SU-DHL-6 (cell line): ENCODE data around the gene SRBD1.

ENCODE experiments used
- H2AFZ ChIP-seq: fragments of 200-600 bp; sonication (generic); 2 replicates; pipeline ENCODE4 v1.6.1; 2014; ENCODE audit warnings: low read depth, mild to moderate bottlenecking, moderate library complexity, mixed read lengths, antibody characterized with exemption, low read length; ENCODE audit not compliant: severe bottlenecking
- H3F3A ChIP-seq: fragments of 200-600 bp; shearing (Covaris generic); 2 replicates; pipeline ENCODE4 v1.6.0; 2016; ENCODE audit warnings: antibody characterized with exemption, mild to moderate bottlenecking; ENCODE audit not compliant: insufficient read depth
- H3K27ac ChIP-seq: fragments of 200-600 bp; sonication (generic); 2 replicates; pipeline ENCODE4 v1.5.1; 2016; ENCODE audit warnings: low read depth, mild to moderate bottlenecking, low read length, moderate library complexity, mixed read lengths
- H3K27me3 ChIP-seq: fragments of 200-600 bp; sonication (generic), shearing (Covaris generic); 2 replicates; pipeline ENCODE4 v1.6.0; 2014; ENCODE audit warnings: mild to moderate bottlenecking, low read length
- H3K36me3 ChIP-seq: fragments of 200-600 bp; sonication (generic); 2 replicates; pipeline ENCODE4 v1.6.1; 2014; ENCODE audit warnings: mild to moderate bottlenecking, low read length, mixed read lengths
- H3K4me2 ChIP-seq: fragments of 300-600, 200-600 bp; shearing (Covaris generic), sonication (generic); 2 replicates; pipeline ENCODE4 v1.6.0; 2014; ENCODE audit warnings: low read length, low read depth, mild to moderate bottlenecking; ENCODE audit not compliant: poor library complexity, severe bottlenecking
- H3K4me3 ChIP-seq: fragments of 200-600 bp; sonication (generic); 2 replicates; pipeline ENCODE4 v1.5.1; 2014; ENCODE audit warnings: antibody characterized with exemption, low read length, mild to moderate bottlenecking, mixed read lengths; ENCODE audit not compliant: insufficient read depth, poor library complexity, severe bottlenecking
- H3K79me2 ChIP-seq: fragments of 200-600 bp; sonication (generic); 2 replicates; pipeline ENCODE4 v1.6.1; 2014; ENCODE audit warnings: mild to moderate bottlenecking, low read length, moderate library complexity; ENCODE audit not compliant: insufficient read depth
- H3K9ac ChIP-seq: fragments of 200-600 bp; sonication (generic); 2 replicates; pipeline ENCODE4 v1.7.0; 2014; ENCODE audit warnings: mild to moderate bottlenecking, low read length
- H3K9me2 ChIP-seq: fragments of 200-600 bp; sonication (generic); replicated peaks from 2 replicates; pipeline ENCODE4 v1.6.1; 2014; ENCODE audit warnings: low read length; ENCODE audit not compliant: insufficient read depth
- H3K9me3 ChIP-seq: fragments of 200-600 bp; sonication (generic); 2 replicates; pipeline ENCODE4 v1.6.1; 2014; ENCODE audit warnings: low read length, mixed read lengths; ENCODE audit not compliant: insufficient read depth
- H4K20me1 ChIP-seq: fragments of 200-600 bp; sonication (generic); 2 replicates; pipeline ENCODE4 v1.6.1; 2014; ENCODE audit warnings: low read depth, mild to moderate bottlenecking, antibody characterized with exemption, low read length, moderate library complexity, mixed read lengths
- EZH2phosphoT487 ChIP-seq: fragments of 200-600 bp; sonication (generic), shearing (Covaris generic); conservative IDR thresholded peaks from 2 replicates; pipeline ENCODE4 v1.6.1; 2018; ENCODE audit warnings: mild to moderate bottlenecking, antibody characterized with exemption, low read length, moderate library complexity, mixed read lengths
- TF ChIP-seq, protein P1 (sequence below): fragments of 200-600 bp; sonication (generic); IDR thresholded peaks from one replicate; pipeline ENCODE4 v1.5.1; 2017; ENCODE audit warnings: antibody characterized with exemption, mild to moderate bottlenecking, low read length, moderate library complexity; ENCODE audit not compliant: insufficient read depth, poor library complexity, severe bottlenecking

Gene SRBD1, protein sequence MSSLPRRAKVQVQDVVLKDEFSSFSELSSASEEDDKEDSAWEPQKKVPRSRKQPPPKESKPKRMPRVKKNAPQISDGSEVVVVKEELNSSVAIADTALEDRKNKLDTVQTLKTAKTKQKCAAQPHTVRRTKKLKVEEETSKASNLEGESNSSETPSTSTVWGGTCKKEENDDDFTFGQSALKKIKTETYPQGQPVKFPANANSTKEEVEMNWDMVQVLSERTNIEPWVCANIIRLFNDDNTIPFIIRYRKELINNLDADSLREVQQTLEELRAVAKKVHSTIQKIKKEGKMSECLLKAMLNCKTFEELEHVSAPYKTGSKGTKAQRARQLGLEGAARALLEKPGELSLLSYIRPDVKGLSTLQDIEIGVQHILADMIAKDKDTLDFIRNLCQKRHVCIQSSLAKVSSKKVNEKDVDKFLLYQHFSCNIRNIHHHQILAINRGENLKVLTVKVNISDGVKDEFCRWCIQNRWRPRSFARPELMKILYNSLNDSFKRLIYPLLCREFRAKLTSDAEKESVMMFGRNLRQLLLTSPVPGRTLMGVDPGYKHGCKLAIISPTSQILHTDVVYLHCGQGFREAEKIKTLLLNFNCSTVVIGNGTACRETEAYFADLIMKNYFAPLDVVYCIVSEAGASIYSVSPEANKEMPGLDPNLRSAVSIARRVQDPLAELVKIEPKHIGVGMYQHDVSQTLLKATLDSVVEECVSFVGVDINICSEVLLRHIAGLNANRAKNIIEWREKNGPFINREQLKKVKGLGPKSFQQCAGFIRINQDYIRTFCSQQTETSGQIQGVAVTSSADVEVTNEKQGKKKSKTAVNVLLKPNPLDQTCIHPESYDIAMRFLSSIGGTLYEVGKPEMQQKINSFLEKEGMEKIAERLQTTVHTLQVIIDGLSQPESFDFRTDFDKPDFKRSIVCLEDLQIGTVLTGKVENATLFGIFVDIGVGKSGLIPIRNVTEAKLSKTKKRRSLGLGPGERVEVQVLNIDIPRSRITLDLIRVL

DNA sequence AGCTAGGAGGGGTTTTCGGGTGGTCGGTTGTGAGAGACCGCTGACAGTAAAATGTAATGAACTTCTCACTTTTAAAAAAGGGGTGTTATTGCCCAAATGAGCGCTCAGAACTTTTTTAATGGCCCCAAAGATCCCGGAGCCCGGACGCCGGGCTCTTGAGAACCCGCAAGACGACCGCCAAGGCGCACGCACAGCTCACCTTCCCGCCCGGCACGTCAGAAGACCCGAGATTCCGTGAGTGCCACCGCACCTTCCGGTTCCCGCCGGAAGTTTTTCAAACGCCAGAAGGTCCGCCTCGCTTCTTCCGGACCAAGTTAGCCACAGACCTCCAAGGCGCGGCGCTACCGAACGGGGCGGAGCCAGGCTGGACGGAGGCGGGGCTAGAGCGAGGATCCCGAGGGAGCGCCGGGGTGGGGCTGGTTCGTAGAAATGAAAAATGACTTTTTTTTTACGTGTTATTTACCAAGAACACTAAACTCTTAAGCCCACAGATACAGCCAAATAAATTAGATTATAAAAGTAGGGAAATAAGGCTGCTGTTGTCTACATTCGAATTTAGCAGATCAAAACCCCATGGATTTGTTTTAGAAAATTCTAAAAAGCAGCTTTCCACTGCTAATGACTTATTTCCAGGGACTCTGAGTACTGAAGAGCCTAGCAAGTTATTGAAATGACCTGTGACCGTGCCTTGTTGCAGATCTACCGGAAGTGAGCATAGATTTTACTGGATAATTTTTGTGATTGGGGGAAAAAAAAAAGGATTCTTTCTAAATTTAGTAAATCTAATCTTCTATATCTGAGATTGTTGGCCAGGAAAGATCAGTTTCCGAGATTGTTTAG is at the start of gene SRBD1:
SRBD1 (minus strand) TSS at position 248 of the 840 bp plus-strand sequence. CDS start 5,826 bp downstream, outside the sequence.
- H3K9me2 ChIP-seq, result no peaks in the 10 kb centered on the region

DNA sequence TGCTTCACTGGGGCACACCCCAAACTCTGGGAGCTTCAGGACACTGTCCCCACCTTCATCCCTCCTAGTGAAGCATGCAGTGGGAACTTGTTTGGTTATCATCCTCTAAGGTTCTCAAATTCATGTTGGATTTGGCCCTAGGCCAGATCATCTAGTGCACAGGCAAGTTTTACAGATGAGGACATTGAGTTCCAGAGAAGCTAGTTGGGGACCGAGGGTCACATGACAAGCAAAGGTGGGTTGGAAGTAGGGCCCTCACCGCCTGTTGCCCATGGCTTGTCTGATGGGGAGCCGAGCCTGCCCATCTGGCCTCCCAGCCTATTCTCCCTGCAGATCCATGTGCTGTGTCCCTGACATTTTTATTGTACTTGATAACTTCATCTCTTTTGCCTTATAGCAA is 43.2 kb upstream of the SRBD1 start:
- no peak overlapping the region for H3K27ac ChIP-seq
- no peaks in the 10 kb centered on the region for H3K9me3 ChIP-seq
- no peak overlapping the region for H3K9ac ChIP-seq
- no peaks in the 10 kb centered on the region for H4K20me1 ChIP-seq
- peaks cover 3% of the 10 kb centered on the region; the same call in 1 of the 2 replicates for H3F3A ChIP-seq
- H3K79me2 ChIP-seq, result no peaks in the 10 kb centered on the region
- no peaks in the 10 kb centered on the region for H3K36me3 ChIP-seq
- peaks cover 2% of the 10 kb centered on the region; the same call in 1 of the 2 replicates for H3K27me3 ChIP-seq
- no peak overlapping the region for H3K4me2 ChIP-seq
- TF ChIP-seq, protein P1, sequence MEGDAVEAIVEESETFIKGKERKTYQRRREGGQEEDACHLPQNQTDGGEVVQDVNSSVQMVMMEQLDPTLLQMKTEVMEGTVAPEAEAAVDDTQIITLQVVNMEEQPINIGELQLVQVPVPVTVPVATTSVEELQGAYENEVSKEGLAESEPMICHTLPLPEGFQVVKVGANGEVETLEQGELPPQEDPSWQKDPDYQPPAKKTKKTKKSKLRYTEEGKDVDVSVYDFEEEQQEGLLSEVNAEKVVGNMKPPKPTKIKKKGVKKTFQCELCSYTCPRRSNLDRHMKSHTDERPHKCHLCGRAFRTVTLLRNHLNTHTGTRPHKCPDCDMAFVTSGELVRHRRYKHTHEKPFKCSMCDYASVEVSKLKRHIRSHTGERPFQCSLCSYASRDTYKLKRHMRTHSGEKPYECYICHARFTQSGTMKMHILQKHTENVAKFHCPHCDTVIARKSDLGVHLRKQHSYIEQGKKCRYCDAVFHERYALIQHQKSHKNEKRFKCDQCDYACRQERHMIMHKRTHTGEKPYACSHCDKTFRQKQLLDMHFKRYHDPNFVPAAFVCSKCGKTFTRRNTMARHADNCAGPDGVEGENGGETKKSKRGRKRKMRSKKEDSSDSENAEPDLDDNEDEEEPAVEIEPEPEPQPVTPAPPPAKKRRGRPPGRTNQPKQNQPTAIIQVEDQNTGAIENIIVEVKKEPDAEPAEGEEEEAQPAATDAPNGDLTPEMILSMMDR, result no peak
- no peak for TF ChIP-seq EZH2phosphoT487
- no peak overlapping the region for H3K4me3 ChIP-seq
- no peaks in the 10 kb centered on the region for H3K9me2 ChIP-seq
- no peak overlapping the region for H2AFZ ChIP-seq

More for the DNA sequence above, at the start of gene SRBD1:
- H3K79me2 ChIP-seq, result peaks cover 34% of the 10 kb centered on the region
- peak within 1 kb of the TSS; percentile 78 for H3K4me2 ChIP-seq
- no peaks in the 10 kb centered on the region for H3K36me3 ChIP-seq
- H3K4me3 ChIP-seq, result peak within 1 kb of the TSS; percentile 92
- no peaks in the 10 kb centered on the region for H3K27me3 ChIP-seq
- H3F3A ChIP-seq, result peaks cover 13% of the 10 kb centered on the region
- peak within 1 kb of the TSS; percentile 82 for H3K27ac ChIP-seq
- H3K9me3 ChIP-seq, result no peaks in the 10 kb centered on the region
- peak within 1 kb of the TSS; percentile 85 for H3K9ac ChIP-seq
- TF ChIP-seq, protein P1, result no peak
- TF ChIP-seq EZH2phosphoT487, result no peak
- H4K20me1 ChIP-seq, result no peaks in the 10 kb centered on the region
- peak within 1 kb of the TSS; percentile 97 for H2AFZ ChIP-seq

DNA sequence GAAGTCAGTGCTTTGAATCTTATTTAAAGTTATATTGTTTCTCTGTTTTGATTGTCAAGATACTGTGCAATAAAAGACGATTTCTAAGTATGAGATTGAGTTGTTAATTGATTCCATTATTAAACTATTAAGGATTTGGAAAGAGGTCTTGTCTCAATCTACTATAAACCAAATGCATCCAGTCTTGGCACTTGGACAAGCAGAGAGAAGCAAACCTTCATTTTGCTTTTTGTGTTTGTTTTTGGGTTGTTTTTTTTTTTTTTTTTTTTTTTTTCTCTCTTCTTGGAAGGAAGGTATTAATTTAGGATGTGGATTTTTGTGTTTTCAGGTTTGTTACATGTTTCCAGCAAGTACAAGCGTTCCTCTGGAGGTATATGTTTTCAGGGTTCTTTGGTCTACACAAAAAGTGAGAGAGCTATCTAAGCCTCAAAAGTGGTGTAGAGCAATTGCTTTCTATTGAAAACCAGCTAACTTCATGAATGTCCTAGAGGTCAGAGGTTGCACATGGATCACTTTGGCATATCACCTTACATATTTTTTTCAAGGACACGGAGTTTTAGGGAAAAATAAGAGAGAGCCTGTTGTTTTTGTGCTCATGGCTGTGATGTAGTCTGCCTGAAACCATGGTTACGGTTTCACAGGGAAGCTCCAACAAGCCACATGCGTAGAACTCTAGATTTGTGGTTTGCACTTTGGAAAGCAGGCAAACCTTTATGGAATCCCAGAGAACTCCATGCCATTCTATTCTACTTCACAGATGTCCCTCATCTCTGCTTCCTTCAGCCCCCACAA is 42.3 kb upstream of the SRBD1 start:
- peak overlapping the region; percentile 91 for H3K4me2 ChIP-seq
- no peaks in the 10 kb centered on the region for H3K9me2 ChIP-seq
- H3K9ac ChIP-seq, result no peak overlapping the region
- peaks cover 3% of the 10 kb centered on the region; the same call in 1 of the 2 replicates for H3F3A ChIP-seq
- H3K79me2 ChIP-seq, result no peaks in the 10 kb centered on the region
- TF ChIP-seq EZH2phosphoT487, result no peak
- TF ChIP-seq, protein P1, result no peak
- peaks cover 2% of the 10 kb centered on the region; the same call in 1 of the 2 replicates for H3K27me3 ChIP-seq
- no peaks in the 10 kb centered on the region for H3K9me3 ChIP-seq
- H3K27ac ChIP-seq, result no peak overlapping the region
- H4K20me1 ChIP-seq, result no peaks in the 10 kb centered on the region
- H3K4me3 ChIP-seq, result no peak overlapping the region
- H2AFZ ChIP-seq, result no peak overlapping the region
- no peaks in the 10 kb centered on the region for H3K36me3 ChIP-seq
